Measurements from ENCODE around the gene ARAP1. TPM values are rescaled to one million over a fixed set of nuclear protein-coding genes. Genes with fewer than 3 reads are reported as not detected.

The ARAP1 gene
- polyA plus RNA-seq, 1 experiment = 52.4 TPM

DNA sequence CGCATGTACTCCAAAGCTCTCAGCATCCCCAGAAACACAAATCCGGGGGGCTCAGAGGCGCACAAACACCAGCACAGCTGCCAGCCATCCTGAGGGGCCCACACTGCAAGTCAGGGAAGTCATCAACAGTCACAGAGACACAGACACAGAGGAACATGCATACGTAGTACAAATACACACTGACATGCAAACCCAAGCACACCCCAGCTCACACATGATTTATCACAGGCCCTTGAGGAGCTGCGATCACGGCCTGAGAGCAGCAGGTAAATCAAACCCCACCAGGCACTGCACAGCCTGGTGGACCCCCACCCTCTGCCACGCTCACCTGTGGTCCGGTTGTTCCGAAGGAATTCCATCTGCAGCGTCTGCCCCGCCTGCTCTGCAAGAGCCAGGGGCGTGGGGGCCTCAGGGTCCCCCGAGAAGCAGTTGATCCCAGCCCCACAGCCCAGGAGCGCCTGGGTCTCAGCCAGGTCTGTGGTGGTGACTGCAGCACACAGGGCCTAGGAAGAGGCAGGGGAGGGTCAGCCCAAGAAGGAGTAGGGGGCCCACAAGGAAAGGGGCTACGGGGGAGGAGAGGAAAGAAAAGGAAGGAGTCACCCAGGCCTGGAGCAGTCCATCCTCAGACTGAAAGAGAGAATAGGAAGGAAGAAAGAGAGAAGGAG lies 49.5 kb downstream of the ARAP1 start:
- ChIA-PET POLR2A (interaction anchor here (1.0 kb wide), 1 partner anchor 26 kb away, joined by 3 read pairs; no protein-coding TSS in a partner anchor), CTCF (interaction anchor here (0.7 to 2.5 kb wide), 5 partner anchors 18 to 241 kb away, joined by 3 to 8 read pairs (median 5); no protein-coding TSS in a partner anchor)
- TF ChIP-seq, protein P1, sequence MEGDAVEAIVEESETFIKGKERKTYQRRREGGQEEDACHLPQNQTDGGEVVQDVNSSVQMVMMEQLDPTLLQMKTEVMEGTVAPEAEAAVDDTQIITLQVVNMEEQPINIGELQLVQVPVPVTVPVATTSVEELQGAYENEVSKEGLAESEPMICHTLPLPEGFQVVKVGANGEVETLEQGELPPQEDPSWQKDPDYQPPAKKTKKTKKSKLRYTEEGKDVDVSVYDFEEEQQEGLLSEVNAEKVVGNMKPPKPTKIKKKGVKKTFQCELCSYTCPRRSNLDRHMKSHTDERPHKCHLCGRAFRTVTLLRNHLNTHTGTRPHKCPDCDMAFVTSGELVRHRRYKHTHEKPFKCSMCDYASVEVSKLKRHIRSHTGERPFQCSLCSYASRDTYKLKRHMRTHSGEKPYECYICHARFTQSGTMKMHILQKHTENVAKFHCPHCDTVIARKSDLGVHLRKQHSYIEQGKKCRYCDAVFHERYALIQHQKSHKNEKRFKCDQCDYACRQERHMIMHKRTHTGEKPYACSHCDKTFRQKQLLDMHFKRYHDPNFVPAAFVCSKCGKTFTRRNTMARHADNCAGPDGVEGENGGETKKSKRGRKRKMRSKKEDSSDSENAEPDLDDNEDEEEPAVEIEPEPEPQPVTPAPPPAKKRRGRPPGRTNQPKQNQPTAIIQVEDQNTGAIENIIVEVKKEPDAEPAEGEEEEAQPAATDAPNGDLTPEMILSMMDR (IDR thresholded peaks at IDR 0.05; ENCODE audit: low read depth, low read length) = no peak
- H3K27ac ChIP-seq (ENCODE audit: low read depth, low read length) = no peak overlapping the region
- no peaks in the 10 kb centered on the region for H3K27me3 ChIP-seq (ENCODE audit: control insufficient read depth, insufficient read depth, low read length)
- no peak for DNase-seq (ENCODE audit: low read depth, low spot score)
- H3K4me3 ChIP-seq (ENCODE audit: low read depth, low read length) = no peak overlapping the region
- no peaks in the 10 kb centered on the region; the same call in 1 of the 2 replicates for H3K9me3 ChIP-seq (ENCODE audit: control insufficient read depth, insufficient read depth, low read length)

DNA sequence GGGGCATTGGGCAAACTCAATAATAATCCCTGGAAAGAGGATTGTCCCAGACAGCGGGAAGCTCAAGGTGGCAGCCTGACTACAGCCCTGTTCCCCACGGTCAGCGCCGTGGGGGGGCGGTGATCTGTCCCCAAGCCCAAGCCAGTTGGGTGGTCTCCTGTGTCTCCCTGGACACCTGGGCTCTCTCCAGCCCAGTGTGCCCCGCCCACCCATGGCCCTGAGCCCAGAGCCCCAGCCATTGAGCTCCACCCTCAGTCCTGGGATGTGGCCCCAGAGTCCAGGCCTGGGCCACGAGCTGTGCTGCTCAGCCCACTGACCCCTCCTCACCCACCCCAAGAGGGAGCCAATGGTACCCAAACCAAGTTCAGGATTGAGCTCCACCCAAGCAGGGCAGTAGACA lies 50.1 kb downstream of the ARAP1 start:
- Histone ChIP-seq H3K9me3 (ENCODE audit: control insufficient read depth, insufficient read depth, low read length) (no peaks in the 10 kb centered on the region; the same call in 1 of the 2 replicates), H3K4me3 (ENCODE audit: low read depth, low read length) (no peak overlapping the region), H3K27ac (ENCODE audit: low read depth, low read length) (no peak overlapping the region), H3K27me3 (ENCODE audit: control insufficient read depth, insufficient read depth, low read length) (no peaks in the 10 kb centered on the region)
- POLR2A ChIA-PET = no interaction called here
- TF ChIP-seq, protein P1 (IDR thresholded peaks at IDR 0.05; ENCODE audit: low read depth, low read length) = no peak
- DNase-seq (ENCODE audit: low read depth, low spot score) = no peak
- CTCF ChIA-PET = interaction anchor here (0.9 to 2.5 kb wide), 4 partner anchors 18 to 476 kb away, joined by 3 to 8 read pairs (median 4); no protein-coding TSS in a partner anchor

DNA sequence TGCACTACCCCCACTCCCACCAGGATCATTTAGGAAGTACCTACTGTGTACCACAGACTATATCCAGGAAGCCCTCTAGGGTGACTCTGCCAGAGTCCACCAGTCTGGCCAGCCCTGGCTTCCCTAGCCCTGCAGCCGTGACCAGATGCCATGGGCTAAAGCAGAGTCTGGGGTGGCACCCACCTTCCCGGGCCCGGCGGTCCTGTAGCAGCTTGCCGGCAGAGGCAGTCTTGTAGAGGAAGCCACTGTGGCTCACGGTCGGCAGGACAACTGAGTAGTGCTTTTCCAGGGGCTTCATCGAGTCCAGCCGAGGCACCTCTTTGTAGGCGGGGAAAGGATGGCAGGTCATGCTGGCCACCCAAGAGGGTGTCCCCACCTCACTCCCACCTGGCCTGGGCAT lies 50.7 kb downstream of the ARAP1 start:
- H3K27me3 ChIP-seq (ENCODE audit: control insufficient read depth, insufficient read depth, low read length) = no peaks in the 10 kb centered on the region
- DNase-seq (ENCODE audit: low read depth, low spot score) = no peak
- TF ChIP-seq, protein P1 (IDR thresholded peaks at IDR 0.05; ENCODE audit: low read depth, low read length) = no peak
- CTCF ChIA-PET = interaction anchor here (0.9 to 1.5 kb wide), 2 partner anchors 17 to 477 kb away, joined by 3 to 5 read pairs; no protein-coding TSS in a partner anchor
- POLR2A ChIA-PET = no interaction called here
- H3K27ac ChIP-seq (ENCODE audit: low read depth, low read length) = no peak overlapping the region
- H3K9me3 ChIP-seq (ENCODE audit: control insufficient read depth, insufficient read depth, low read length) = no peaks in the 10 kb centered on the region; the same call in 1 of the 2 replicates
- H3K4me3 ChIP-seq (ENCODE audit: low read depth, low read length) = no peak overlapping the region

DNA sequence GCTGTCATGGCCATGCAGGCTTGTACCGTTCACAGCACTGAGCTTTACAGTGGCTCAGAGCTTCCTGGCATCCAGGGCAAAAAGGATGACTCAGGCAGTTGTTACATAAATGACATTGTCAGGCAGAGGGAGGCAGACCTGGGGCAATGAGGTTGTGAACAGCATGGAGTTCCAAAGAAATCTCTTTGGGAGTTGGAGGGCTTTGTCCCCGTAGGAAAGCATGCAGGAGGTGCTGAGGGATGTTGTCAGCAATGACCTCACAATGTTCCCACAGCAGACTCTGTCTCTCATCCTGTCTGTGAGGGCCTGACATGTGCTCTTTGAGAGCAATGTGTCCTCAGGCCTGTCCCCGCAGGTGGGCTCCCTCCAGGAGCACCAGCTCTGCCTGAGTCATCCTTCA lies 52.1 kb downstream of the ARAP1 start:
- Histone ChIP-seq H3K27ac (ENCODE audit: low read depth, low read length) (no peak overlapping the region), H3K9me3 (ENCODE audit: control insufficient read depth, insufficient read depth, low read length) (no peaks in the 10 kb centered on the region; the same call in 1 of the 2 replicates), H3K4me3 (ENCODE audit: low read depth, low read length) (no peak overlapping the region), H3K27me3 (ENCODE audit: control insufficient read depth, insufficient read depth, low read length) (no peaks in the 10 kb centered on the region)
- DNase-seq (ENCODE audit: low read depth, low spot score) = no peak
- TF ChIP-seq, protein P1 (IDR thresholded peaks at IDR 0.05; ENCODE audit: low read depth, low read length) = no peak
- CTCF ChIA-PET = interaction anchor here (2.4 kb wide), 1 partner anchor 16 kb away, joined by 10 read pairs; no protein-coding TSS in a partner anchor
- POLR2A ChIA-PET = interaction anchor here (0.6 kb wide), 1 partner anchor 234 kb away, joined by 4 read pairs; no protein-coding TSS in a partner anchor

DNA sequence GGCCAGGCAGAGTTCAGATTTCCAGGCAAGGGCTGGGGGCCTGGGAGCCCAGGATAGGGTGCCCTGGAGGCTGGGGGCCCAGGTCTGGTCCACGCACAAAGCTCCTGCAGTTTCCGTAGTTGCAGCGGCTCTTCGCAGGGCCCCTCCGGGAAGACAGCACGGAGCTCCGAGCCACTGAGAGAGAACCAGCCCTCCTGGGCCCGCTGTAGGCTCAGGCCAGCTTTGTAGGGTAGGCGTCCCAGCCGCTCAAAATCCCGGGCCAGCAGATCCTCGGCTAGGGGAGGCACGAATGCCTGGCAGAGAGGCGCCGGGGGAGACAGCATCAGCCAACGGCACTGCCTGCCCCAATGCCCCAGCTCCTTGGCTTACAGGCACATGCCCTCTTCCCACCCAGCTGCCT lies 54.4 kb downstream of the ARAP1 start:
- ChIA-PET CTCF (no interaction called here), POLR2A (no interaction called here)
- TF ChIP-seq, protein P1 (IDR thresholded peaks at IDR 0.05; ENCODE audit: low read depth, low read length) = no peak
- no peaks in the 10 kb centered on the region for H3K27me3 ChIP-seq (ENCODE audit: control insufficient read depth, insufficient read depth, low read length)
- no peaks in the 10 kb centered on the region; the same call in 1 of the 2 replicates for H3K9me3 ChIP-seq (ENCODE audit: control insufficient read depth, insufficient read depth, low read length)
- DNase-seq (ENCODE audit: low read depth, low spot score) = no peak
- no peak overlapping the region for H3K4me3 ChIP-seq (ENCODE audit: low read depth, low read length)
- no peak overlapping the region for H3K27ac ChIP-seq (ENCODE audit: low read depth, low read length)

All from AG04450 (cell line).